ENCODE data around the gene CBY2.
"Not testable (repeated sequence)": the region's sequence is repeated elsewhere in the genome, so short reads cannot be mapped to it uniquely, and the experiment has no call there.

The CBY2 gene

GRCh38 chr13:45748941-45749759 lies 47.0 kb downstream of the CBY2 start:
- FAIRE-seq = no peak

DNA sequence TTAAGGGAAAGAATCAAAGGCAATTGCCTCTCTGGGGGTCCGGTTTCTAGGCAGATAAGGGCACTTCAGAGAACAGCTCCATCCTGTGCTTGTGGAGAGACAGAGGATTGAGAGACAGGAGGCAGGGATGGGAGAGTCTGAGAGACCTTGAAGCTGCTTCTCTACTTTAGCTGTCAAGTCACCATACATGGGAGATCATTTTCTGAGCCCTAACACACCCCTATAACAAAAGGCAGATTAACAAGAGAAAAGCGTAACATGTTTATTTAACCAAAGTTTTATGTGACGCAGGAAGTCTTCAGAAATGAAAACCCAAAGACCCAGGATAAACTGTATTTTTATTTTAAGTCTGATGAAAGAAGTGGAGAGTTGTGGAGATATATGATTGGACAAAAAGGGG lies 48.4 kb downstream of the CBY2 start:
- FAIRE-seq = no peak

- no peak for FAIRE-seq
Measured at GRCh38 chr13:45751885-45752284, 49.8 kb downstream of the CBY2 start.

DNA sequence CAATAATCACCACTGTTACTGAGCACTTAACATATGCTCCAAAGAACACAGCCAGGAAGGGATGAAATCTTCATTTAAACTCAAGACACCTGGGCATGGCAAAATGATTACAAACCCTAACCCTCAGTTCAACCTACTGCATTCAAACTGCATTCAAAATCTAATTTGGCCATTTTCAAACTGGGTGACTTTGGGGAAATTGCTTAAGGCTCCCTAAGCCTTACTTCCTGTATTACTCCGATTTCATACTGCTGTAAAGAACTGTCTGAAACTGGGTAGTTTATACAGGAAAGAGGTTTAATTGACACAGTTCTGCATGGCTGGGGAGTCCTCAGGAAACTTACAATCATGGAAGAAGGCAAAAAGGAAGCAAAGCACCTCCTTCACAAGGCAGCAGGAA lies 50.4 kb downstream of the CBY2 start:
- FAIRE-seq = no peak

- FAIRE-seq = not testable (repeated sequence)
Measured at GRCh38 chr13:45756498-45756897, 54.4 kb downstream of the CBY2 start.

GRCh38 chr13:45757589-45757988 lies 55.5 kb downstream of the CBY2 start:
- FAIRE-seq = not testable (repeated sequence)

DNA sequence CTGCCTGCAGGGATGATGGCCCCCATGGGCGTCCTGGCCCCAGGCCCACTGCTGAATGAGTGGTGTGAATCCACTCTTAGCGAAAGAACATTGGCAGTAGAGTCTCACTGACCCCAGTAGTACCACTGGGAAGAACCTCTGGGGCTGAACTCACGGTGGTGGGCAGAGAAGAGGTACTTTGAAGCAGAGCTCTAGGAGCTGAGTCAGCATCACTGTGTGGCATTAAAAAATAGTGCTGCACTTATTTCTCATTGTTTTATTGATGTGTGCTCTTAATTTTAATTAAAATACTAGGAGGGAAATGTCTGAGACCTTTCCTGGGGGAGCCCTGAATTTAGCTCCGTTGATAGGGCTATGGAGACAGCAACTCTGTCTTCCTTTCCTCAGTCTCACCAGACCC lies 61.3 kb downstream of the CBY2 start:
- no peak for FAIRE-seq

All from colon (tissue), 2 donors.